GM03348 (cell line): ENCODE measurements around the gene ACBD3.
A peak's percentile ranks its signal among the peaks of the same experiment; 100 is the strongest.

Experiments used
- DNase-seq: peaks from one replicate; pipeline ENCODE4 v3.0.0; 2012; ENCODE audit warnings: low spot score

ACBD3 gene

GRCh38 chr1:226201029-226201593 lies 14.6 kb upstream of the ACBD3 start:
- DNase-seq = peak; percentile 23

- DNase-seq = no peak
Measured at GRCh38 chr1:226199971-226200370, 13.4 kb upstream of the ACBD3 start.

GRCh38 chr1:226195144-226195543 lies 8.6 kb upstream of the ACBD3 start:
- no peak for DNase-seq

- DNase-seq = no peak
Measured at GRCh38 chr1:226187380-226187779, 839 bp upstream of the ACBD3 start.

GRCh38 chr1:226187019-226187322 lies 430 bp upstream of the ACBD3 start:
- no peak for DNase-seq

- DNase-seq = peak; percentile 47
Measured at GRCh38 chr1:226185141-226186036, 1.2 kb downstream of the ACBD3 start.

- DNase-seq = peak; percentile 50
Measured at GRCh38 chr1:226181996-226182714, 4.4 kb downstream of the ACBD3 start.

- DNase-seq = no peak
Measured at GRCh38 chr1:226176870-226177269, 9.7 kb downstream of the ACBD3 start.

- DNase-seq = no peak
Measured at GRCh38 chr1:226172589-226172988, 14.0 kb downstream of the ACBD3 start.

- no peak for DNase-seq
Measured at GRCh38 chr1:226166341-226166740, 20.2 kb downstream of the ACBD3 start.

- DNase-seq = no peak
Measured at GRCh38 chr1:226164154-226164553, 22.4 kb downstream of the ACBD3 start.

- no peak for DNase-seq
Measured at GRCh38 chr1:226162898-226163297, 23.6 kb downstream of the ACBD3 start.

GRCh38 chr1:226158983-226159382 lies 27.6 kb downstream of the ACBD3 start:
- DNase-seq = no peak

- DNase-seq = no peak
Measured at GRCh38 chr1:226158457-226158856, 28.1 kb downstream of the ACBD3 start.

GRCh38 chr1:226157761-226158316 lies 28.7 kb downstream of the ACBD3 start:
- DNase-seq = no peak

- no peak for DNase-seq
Measured at GRCh38 chr1:226154593-226154992, 31.9 kb downstream of the ACBD3 start.

GRCh38 chr1:226149806-226150205 lies 36.7 kb downstream of the ACBD3 start:
- DNase-seq = no peak

- DNase-seq = no peak
Measured at GRCh38 chr1:226148121-226148648, 38.4 kb downstream of the ACBD3 start.

GRCh38 chr1:226144045-226144444 lies 42.5 kb downstream of the ACBD3 start:
- DNase-seq = no peak

- peak; percentile 17 for DNase-seq
Measured at GRCh38 chr1:226135709-226136108, 50.8 kb downstream of the ACBD3 start.

- DNase-seq = no peak
Measured at GRCh38 chr1:226135059-226135651, 51.4 kb downstream of the ACBD3 start.
